Endometrium (tissue), 2 donors: Measurements from ENCODE around the gene TMEM63C.
"Not testable (repeated sequence)": the region's sequence is repeated elsewhere in the genome, so short reads cannot be mapped to it uniquely, and the experiment has no call there.

Source experiments
- FAIRE-seq: peaks from 2 replicates; lab custom pipeline; 2012; peaks lifted over from hg19 to GRCh38; lab: Jason Lieb, UNC
- donor health status: control.
- donor health status: control.

The TMEM63C gene

GRCh38 chr14:77154421-77154820 is 27.2 kb upstream of the TMEM63C start:
- no peak for FAIRE-seq

- FAIRE-seq: no peak
Observed at GRCh38 chr14:77155083-77155482, 26.5 kb upstream of the TMEM63C start.

GRCh38 chr14:77157740-77158139 is 23.9 kb upstream of the TMEM63C start:
- no peak for FAIRE-seq

- FAIRE-seq: no peak
Observed at GRCh38 chr14:77158175-77158881, 23.3 kb upstream of the TMEM63C start.

DNA sequence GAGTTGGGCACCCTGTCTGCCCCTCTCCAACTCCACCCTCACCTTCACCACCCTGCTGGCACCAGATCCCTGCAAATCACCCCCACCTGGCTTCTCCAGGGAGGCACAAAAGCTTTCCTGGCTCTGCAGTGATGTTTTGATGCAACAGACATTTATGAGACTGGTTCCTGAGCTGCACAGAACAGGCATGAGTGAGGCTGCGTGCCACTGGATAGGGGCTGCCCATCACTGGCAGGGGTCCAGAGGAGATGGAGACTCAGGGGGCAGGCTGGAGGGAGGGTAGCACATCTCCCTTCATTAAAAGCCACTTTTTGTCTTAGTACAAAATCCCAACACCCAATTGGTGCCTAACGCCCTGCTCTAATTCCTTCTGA is 22.7 kb upstream of the TMEM63C start:
- FAIRE-seq: no peak

DNA sequence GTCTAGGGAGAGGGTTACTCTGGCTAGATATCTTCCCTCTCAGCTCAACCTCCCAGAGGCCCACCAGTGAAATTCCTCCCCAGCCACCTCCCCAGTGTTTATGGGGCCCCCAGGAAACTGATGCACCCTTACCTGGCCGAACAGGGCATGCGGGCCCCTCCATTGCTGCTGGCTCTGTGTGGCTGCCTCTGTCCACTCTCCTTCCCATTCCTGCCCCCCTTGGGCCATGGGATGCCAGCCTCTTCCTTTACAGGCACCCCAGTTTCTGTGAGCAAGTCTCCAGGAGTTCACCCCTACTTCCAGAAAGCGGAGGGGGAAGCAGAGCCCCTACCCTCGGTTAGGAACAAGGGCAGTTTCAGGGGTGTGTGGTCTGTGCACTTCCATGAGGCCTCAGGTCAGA is 20.6 kb upstream of the TMEM63C start:
- FAIRE-seq: no peak

- no peak for FAIRE-seq
Observed at GRCh38 chr14:77170045-77170444, 11.6 kb upstream of the TMEM63C start.

- no peak for FAIRE-seq
Observed at GRCh38 chr14:77172916-77173315, 8.7 kb upstream of the TMEM63C start.

- FAIRE-seq: not testable (repeated sequence)
Observed at GRCh38 chr14:77173911-77174617, 7.5 kb upstream of the TMEM63C start.

GRCh38 chr14:77175843-77176242 is 5.8 kb upstream of the TMEM63C start:
- no peak for FAIRE-seq

DNA sequence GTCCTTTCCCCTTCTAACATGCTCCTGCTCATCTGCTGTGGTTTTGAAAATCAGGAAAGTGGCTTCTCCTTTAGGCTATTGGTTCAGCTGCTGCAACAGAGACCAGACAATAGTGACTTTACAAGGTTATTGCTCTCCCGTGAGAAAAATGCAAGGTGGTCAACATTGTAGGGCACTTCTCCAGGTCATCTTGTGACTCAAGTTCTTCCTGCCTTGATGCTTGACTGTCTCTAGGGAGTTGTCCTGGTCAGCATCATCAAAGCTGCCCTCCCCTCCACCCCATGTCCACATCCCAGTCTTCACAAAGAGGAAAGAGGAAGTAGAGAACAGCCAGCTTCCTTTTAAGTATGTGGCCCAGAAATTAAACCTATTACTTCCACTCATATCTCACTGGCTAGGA is 3.9 kb upstream of the TMEM63C start:
- FAIRE-seq: no peak

- FAIRE-seq: no peak
Observed at GRCh38 chr14:77178656-77179055, 2.9 kb upstream of the TMEM63C start.

DNA sequence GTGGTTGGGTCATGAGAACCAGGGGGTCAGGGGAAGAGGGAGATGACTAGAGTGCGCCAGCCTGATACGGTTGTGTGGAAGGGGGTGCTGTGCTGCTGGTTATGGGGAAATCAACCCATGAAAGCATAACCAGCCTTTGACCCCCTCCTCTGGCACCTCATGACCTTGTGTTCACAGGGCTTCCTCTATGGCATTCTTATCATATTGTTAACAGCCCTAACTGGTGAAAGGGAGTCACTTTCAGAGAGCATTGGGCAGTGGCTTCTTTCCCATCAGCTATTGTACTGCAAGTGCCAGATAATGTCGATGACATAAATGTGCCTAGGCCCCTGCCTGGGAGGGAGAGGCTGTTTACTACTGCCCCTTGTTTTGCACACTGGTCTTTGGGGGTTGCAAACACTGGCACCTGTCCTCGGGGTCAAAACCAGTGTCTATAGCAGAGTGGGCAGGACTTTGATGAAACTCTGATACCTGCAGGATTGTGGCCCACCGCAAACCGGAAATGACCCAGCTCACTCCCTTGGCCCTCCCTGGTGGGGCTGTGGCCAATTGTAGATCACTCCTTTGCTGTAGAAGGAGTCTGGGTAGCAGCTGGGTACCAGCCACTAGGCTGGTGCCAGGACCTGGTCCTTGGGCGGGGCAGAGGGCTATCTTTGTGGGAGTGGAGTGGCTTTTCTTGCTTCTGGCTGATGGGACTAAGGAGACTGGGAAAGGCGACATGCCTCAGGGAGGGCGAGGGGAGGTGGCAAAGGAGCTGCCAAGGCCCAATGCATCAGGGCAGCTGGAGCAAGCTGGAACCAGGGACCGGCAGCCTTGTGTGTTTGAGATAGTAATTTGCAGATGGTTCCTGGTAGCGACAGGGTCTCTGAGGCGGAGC is 634 bp upstream of the TMEM63C start:
- FAIRE-seq: no peak

DNA sequence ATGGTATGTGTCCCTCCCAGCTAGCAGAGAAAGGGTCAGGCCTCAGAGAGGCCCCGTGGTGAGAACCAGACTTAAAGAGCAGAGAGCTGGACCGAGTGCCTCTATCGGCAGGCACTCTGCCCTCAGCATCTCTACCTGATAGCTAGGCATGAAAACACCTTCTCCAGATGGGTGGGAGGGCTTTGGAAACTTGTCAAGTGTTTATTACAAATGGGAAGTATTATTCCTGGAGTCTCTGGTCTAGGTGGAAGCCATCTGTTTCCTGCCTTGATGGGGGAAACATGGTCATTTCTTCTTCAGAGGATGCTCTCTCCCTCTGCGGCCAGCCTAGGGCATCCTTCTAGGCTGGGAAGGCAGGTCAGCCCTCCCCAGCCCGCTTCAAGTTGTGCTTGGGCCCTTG is 2.3 kb downstream of the TMEM63C start:
- no peak for FAIRE-seq

DNA sequence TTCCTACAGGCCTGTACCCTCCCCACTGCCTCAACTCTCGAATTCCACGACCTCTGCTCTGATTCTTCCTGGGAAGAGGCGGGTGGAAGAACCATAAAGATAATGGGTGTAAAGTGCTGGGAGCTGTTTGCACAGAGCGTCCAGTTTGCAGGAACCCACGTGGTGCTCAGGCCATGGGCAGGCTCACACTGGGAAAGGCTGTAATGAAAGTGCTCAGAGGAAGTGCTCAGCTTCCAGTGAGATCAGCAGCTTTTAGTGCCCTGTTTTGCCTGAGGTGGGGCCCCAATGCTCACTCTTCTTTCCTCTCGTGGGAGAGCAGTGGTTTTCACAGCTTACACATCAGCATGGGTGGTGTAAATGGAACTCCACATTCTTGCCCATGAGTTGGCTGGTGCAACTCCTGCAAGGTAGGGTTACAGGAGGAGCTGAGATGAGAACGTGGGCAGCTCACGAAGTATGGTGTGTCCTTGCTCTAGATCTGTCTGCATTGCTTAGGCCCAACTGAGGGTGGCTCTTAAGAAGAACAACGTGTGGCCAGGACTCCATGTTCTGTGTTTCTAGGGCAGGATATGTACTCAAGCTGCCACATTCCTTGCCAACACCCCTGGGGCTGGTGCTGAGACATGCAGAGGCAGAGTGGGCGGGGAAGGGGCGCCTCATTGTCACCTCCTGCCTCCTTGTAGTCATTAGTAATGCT is 2.9 kb downstream of the TMEM63C start:
- FAIRE-seq: no peak

DNA sequence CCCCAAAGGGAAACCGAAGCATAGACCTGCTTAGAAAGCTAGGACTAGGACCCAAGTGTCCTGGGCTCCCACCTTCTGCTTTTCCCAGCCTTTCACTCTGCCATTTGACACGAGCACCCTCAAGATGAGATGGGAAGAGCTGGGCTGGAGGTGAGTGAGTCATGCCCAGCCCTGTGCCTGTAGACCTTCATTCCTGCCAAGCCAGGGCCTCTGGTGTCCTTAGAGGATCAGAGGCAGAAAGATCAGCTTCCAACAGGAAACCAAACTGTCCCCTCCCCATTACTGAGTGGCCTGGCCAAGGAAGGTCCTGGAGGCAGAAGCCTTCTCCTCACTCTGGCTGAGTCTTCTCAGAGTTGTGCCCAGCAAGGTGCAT is 3.5 kb downstream of the TMEM63C start:
- FAIRE-seq: no peak

DNA sequence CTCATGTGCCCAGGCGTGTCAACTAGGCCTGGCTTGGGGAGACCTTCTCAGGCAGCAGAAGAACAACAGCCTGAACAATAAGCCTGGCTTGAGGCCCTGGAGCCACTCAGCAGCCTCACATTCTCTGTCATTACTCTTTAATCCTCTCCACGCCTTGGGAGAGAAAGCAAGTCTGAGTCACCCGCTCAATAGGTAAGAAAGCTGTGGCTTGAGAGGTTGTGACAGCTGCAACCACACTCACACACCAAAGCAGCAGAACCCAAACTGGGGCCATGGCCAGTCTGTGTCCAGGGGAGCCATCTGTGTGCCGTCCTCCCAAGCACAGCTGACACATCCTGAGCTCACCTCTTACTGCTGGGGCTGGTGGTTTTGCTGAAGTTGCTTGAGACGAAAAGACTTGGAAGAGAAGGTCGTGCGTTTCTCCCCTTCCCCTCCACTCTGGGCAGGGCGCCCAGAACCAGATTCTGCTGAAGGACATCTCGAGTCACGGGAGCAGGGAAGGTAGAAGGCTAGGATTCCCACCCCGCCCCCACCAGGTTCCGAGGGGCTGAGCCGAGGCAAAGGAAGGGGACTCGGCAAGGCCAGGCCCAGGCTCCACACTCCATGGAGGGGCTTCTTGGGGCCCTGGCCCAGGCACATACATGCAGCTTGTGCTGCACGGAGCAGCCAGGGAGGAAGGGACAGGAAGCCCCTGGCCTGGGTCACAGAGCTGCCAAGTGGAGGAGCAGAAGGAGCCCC is 5.5 kb downstream of the TMEM63C start:
- FAIRE-seq: no peak

DNA sequence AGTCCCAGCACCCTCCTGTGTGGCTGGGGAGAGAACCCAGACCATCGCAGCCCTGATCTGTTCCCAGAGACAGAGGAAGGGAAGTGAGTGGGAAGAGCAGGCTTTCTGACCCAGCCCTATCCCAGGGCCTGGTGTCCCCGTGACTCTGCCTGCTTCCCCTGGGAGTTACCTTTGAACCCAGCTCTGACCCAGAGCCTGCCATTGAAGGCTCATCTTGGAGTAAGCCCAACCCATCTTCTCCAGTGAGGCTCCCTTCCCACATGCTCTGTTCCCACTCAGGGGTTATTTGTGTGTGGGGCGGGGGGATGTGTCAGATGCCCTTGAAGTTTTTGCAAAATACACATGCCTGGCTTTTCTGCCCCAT is 6.0 kb downstream of the TMEM63C start:
- no peak for FAIRE-seq

GRCh38 chr14:77189479-77189878 is 7.9 kb downstream of the TMEM63C start:
- FAIRE-seq: no peak

- no peak for FAIRE-seq
Observed at GRCh38 chr14:77190977-77191376, 9.4 kb downstream of the TMEM63C start.

- no peak for FAIRE-seq
Observed at GRCh38 chr14:77194706-77195105, 13.1 kb downstream of the TMEM63C start.

DNA sequence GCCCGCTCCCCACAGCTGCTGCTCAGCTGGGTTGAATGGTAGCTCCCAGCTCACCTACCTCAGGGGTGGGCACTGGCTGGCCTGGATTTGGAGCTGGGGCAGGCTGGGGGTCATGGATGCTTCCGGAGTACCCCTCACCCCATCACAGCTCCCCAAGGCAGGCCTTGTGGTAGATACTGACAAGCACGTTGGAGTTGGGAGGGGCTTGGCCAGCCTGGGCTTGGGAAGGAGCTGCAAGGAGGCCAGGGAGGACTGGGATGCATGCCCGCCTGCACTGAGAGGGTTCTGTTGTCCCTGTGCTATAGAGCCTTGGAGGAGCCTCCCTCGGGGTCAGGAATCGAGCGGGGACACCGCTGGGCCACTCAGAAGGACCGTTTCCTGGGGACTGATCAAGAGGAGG is 14.2 kb downstream of the TMEM63C start:
- no peak for FAIRE-seq
